AG04450 (cell line): ENCODE results near the gene ZSCAN12. TPM values are rescaled to one million over a fixed set of nuclear protein-coding genes. Genes with fewer than 3 reads are reported as not detected.
"Not testable (repeated sequence)": the region's sequence is repeated elsewhere in the genome, so short reads cannot be mapped to it uniquely, and the experiment has no call there.

Experiments
- CTCF ChIA-PET: fragments of 300-600, 350-600 bp; formaldehyde crosslinking; extraction: SDS; loops from one replicate; lab custom pipeline; 2022; ENCODE audit warnings: antibody characterized with exemption, inconsistent platforms; lab: Charles Lee
- POLR2A ChIA-PET: fragments of 350-600 bp; formaldehyde crosslinking; extraction: SDS; loops from one replicate; lab custom pipeline; 2021; ENCODE audit warnings: antibody characterized with exemption, inconsistent platforms; lab: Yijun Ruan, JAX
- DNase-seq: peaks from one replicate; pipeline ENCODE4 v3.0.0-alpha.2; 2011; ENCODE audit warnings: low read depth, low spot score
- H3K27ac ChIP-seq: one replicate; pipeline ENCODE4 v1.5.1; 2012; ENCODE audit warnings: low read depth, low read length, control low read depth
- H3K27me3 ChIP-seq: one replicate; pipeline ENCODE4 v1.6.0; 2012; ENCODE audit warnings: low read length; ENCODE audit not compliant: control insufficient read depth, insufficient read depth
- H3K4me3 ChIP-seq: 2 replicates; pipeline ENCODE4 v1.5.1; 2011; ENCODE audit warnings: mild to moderate bottlenecking, low read depth, low read length, control low read depth
- H3K9me3 ChIP-seq: 2 replicates; pipeline ENCODE4 v1.5.1; 2012; ENCODE audit warnings: low read length; ENCODE audit not compliant: control insufficient read depth, insufficient read depth
- polyA plus RNA-seq: library from polyadenylated mRNA; depleted of rRNA; stranded (reverse); fragments of >200 nt; gene quantifications from 2 replicates; pipeline ENCODE4 v1.2.3, GENCODE V29; 2011
- TF ChIP-seq, protein P1 (sequence below): IDR thresholded peaks from 2 replicates; pipeline ENCODE4 v1.5.1; 2011; ENCODE audit warnings: low read depth, low read length, control low read depth, inconsistent platforms

ZSCAN12 gene
- polyA plus RNA-seq, 1 experiment, result 5.5 TPM

DNA sequence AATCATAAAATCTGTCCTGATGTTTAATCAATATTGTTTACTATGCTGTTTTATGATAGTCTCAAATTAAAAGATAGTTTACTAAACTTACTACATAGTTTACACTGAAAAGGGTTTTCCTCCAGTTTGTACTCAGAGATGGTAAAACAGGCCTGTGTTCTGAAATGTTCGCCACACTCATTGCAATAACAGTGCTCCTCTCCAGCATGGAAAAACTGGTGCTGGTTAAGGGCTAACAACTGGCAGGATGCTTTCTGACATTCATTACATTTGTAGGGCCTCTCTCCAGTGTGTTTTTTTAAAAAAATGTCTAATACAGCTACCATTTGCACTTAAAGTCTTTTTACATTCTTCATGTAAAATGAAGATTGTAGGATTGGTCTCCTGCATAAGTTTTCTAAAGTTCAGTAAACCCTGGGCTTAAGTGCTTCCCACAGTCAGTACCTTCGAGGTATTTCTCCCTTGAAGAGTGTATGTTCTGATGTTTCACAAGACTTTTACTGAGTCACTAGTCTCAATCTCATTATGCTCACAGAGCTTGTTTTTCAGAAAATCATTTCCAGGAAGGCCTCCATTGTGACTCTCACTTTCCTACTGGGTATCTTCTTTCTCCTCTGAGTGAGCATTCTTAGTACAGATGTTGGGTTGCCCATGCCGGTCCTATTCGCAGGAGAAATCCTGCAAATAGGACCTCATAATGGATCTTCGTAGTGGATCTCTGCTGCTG is 8.7 kb upstream of the ZSCAN12 start:
- H3K27me3 ChIP-seq, result peaks cover 3% of the 10 kb centered on the region
- DNase-seq, result no peak
- CTCF ChIA-PET, result no interaction called here
- TF ChIP-seq, protein P1, sequence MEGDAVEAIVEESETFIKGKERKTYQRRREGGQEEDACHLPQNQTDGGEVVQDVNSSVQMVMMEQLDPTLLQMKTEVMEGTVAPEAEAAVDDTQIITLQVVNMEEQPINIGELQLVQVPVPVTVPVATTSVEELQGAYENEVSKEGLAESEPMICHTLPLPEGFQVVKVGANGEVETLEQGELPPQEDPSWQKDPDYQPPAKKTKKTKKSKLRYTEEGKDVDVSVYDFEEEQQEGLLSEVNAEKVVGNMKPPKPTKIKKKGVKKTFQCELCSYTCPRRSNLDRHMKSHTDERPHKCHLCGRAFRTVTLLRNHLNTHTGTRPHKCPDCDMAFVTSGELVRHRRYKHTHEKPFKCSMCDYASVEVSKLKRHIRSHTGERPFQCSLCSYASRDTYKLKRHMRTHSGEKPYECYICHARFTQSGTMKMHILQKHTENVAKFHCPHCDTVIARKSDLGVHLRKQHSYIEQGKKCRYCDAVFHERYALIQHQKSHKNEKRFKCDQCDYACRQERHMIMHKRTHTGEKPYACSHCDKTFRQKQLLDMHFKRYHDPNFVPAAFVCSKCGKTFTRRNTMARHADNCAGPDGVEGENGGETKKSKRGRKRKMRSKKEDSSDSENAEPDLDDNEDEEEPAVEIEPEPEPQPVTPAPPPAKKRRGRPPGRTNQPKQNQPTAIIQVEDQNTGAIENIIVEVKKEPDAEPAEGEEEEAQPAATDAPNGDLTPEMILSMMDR, result no peak
- no peak overlapping the region for H3K27ac ChIP-seq
- no peak overlapping the region for H3K4me3 ChIP-seq
- H3K9me3 ChIP-seq, result no peaks in the 10 kb centered on the region
- POLR2A ChIA-PET, result no interaction called here

DNA sequence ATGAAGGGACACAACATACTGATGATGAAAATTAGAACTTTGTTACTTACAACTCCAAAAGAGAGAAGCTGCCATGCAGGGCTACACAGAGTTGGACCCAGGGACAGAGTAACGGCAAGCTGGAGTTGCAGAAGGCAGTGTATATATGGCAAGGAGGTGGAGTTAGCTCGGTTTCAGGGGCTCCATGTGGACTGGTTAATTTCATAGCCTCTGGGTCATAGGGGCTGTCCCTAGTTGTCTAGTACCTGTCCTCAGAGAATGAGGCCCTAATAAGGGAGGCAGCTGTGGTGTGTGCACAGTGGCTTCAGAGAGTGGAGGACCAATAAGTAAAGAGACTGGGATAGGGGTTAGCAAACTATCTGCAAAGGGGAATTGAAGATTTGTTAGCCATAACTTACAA is 7.9 kb upstream of the ZSCAN12 start:
- peaks cover 3% of the 10 kb centered on the region for H3K27me3 ChIP-seq
- CTCF ChIA-PET, result no interaction called here
- H3K9me3 ChIP-seq, result no peaks in the 10 kb centered on the region
- TF ChIP-seq, protein P1, result no peak
- no peak overlapping the region for H3K4me3 ChIP-seq
- no peak overlapping the region for H3K27ac ChIP-seq
- POLR2A ChIA-PET, result no interaction called here
- no peak for DNase-seq

DNA sequence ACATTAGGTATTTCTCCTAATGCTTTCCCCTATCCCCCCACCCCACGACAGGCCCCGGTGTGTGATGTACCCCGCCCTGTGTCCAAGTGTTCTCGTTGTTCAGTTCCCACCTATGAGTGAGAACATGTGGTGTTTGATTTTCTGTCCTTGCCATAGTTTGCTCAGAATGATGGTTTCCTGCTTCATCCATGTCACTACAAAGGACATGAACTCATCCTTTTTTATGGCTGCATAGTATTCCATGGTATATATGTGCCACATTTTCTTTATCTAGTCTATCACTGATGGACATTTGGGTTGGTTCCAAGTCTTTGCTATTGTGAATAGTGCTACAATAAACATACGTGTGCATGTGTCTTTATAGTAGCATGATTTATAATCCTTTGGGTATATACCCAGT is 4.4 kb upstream of the ZSCAN12 start:
- H3K27me3 ChIP-seq, CTCF ChIA-PET, H3K4me3 ChIP-seq, H3K9me3 ChIP-seq, POLR2A ChIA-PET, H3K27ac ChIP-seq, DNase-seq: not testable (repeated sequence)

DNA sequence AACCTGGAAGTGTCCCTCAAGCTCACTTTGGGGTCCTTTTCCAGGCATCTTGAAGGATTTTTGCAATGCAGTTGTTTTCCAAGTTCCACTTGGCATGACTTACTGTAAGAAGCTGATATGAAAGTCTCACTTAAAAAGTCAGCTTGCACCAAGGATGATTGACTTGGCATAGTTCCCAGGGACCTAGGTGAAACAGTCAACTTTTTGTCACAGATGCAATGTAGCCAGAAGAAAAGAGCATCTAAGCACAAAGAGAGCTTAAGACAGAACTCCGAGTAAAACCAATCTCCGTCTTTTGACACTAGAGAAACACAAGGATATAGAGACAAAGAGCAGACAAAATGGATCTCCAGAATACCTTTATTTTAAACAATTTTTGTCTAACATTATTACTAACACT is 2.6 kb upstream of the ZSCAN12 start:
- Histone ChIP-seq H3K9me3 (no peaks in the 10 kb centered on the region; the same call in 1 of the 2 replicates), H3K27ac (no peak overlapping the region), H3K27me3 (no peaks in the 10 kb centered on the region), H3K4me3 (no peak overlapping the region)
- CTCF ChIA-PET, result interaction anchor here (1.1 kb wide), 1 partner anchor 46 kb away, joined by 4 read pairs; no protein-coding TSS in a partner anchor
- POLR2A ChIA-PET, result no interaction called here
- TF ChIP-seq, protein P1, result no peak
- no peak for DNase-seq

DNA sequence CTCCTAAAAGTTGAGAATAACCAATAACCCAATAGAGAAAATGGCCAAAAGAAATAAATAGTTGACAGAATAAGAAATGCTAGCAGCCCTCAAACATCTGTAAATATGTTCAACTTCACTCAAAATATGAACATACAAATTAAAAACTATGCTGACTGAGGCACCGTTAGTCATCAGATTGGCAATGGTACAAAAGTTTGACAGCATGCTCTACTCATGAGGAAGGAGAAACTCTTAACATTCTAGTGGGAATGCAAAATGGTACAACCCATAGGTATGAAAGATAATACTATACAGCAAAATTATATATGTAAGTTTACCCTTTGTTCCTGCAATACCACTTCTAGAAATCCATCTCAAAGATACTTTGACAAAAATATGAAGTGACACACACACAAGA is 1.6 kb upstream of the ZSCAN12 start:
- ChIA-PET CTCF (no interaction called here), POLR2A (no interaction called here)
- H3K4me3 ChIP-seq, result no peak overlapping the region
- no peak overlapping the region for H3K27ac ChIP-seq
- no peaks in the 10 kb centered on the region; the same call in 1 of the 2 replicates for H3K9me3 ChIP-seq
- DNase-seq, result no peak
- TF ChIP-seq, protein P1, result no peak
- no peaks in the 10 kb centered on the region for H3K27me3 ChIP-seq
